Motor neuron (in vitro differentiated cells): ENCODE data around the gene HBE1. TPM values are rescaled to one million over a fixed set of nuclear protein-coding genes. Genes with fewer than 3 reads are reported as not detected.

Source experiments
- ATAC-seq, 8 experiments: fragments of 200-7000 bp; cut with Tn5 transposase; replicated peaks in 6 of 8; 2 replicates each; pipeline ENCODE4 v1.8.0; 2021; ENCODE audit warnings: mild to moderate bottlenecking in 8 of 8, moderate library complexity in 8 of 8
- H3K27ac ChIP-seq, 2 donors: fragments of 250-450 bp; sonication (Bioruptor Pico); 2 replicates each; pipeline ENCODE4 v1.9.0; 2021; ENCODE audit warnings: antibody characterized with exemption in 2 of 2, mild to moderate bottlenecking in 2 of 2, moderate library complexity in 1 of 2
- H3K4me1 ChIP-seq, 2 donors: fragments of 250-450 bp; sonication (Bioruptor Pico); replicated peaks in 1 of 2; 2 replicates each; pipeline ENCODE4 v1.6.1; 2021; ENCODE audit warnings: antibody characterized with exemption in 2 of 2, mild to moderate bottlenecking in 2 of 2, moderate library complexity in 1 of 2
- H3K4me3 ChIP-seq, 5 donors: fragments of 250-450 bp; sonication (Bioruptor Pico); 2 replicates each; pipeline ENCODE4 v1.9.0; 2021; ENCODE audit warnings: antibody characterized with exemption in 5 of 5, mild to moderate bottlenecking in 5 of 5, moderate library complexity in 4 of 5
- WGBS, 10 experiments: fragments of 450-650 bp; shearing (Covaris generic); methylation state at CpG; one replicate each; pipeline ENCODE4 v1.0.0; 2022; 5-methylcytosine and 5-hydroxymethylcytosine counted together
- in situ Hi-C, 9 experiments: fragments of 400-800 bp; cut with MboI; loops; one replicate each; pipeline ENCODE4 v1.15.0; 2021; ENCODE audit warnings: low sequenced_read_pairs in 9 of 9, low pct_unique_long_range_greater_than_20kb in 2 of 9; ENCODE audit not compliant: unreplicated experiment in 9 of 9
- total RNA-seq, 8 experiments: library from RNA; unstranded; fragments of 300-600 nt; gene quantifications; 2 replicates each; pipeline versions ENCODE4 v1.2.3 to v1.2.4, GENCODE V29; 2022

The HBE1 gene
- total RNA-seq, 8 experiments from 2014 or later, result 0.50 TPM; not detected in 7

DNA sequence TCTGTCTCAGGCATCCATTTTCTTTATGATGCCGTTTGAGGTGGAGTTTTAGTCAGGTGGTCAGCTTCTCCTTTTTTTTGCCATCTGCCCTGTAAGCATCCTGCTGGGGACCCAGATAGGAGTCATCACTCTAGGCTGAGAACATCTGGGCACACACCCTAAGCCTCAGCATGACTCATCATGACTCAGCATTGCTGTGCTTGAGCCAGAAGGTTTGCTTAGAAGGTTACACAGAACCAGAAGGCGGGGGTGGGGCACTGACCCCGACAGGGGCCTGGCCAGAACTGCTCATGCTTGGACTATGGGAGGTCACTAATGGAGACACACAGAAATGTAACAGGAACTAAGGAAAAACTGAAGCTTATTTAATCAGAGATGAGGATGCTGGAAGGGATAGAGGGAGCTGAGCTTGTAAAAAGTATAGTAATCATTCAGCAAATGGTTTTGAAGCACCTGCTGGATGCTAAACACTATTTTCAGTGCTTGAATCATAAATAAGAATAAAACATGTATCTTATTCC, 10.9 kb upstream of the HBE1 start:
- peak; percentile 99 to 100 (median 100) for ATAC-seq
- H3K4me1 ChIP-seq, result peaks cover 0 to 5% of the 10 kb centered on the region in 2 donors
- H3K27ac ChIP-seq, result peak overlapping the region in 1 of 2 donors; percentile 10
- 0 to 67% (median 20%) methylated on average over 1 to 3 of the region's 3 CpGs; no CpG with 5 or more reads in 3 of the 10 experiments for WGBS, 10 experiments
- no peak overlapping the region for H3K4me3 ChIP-seq
- in situ Hi-C loops, result no loop called here

DNA sequence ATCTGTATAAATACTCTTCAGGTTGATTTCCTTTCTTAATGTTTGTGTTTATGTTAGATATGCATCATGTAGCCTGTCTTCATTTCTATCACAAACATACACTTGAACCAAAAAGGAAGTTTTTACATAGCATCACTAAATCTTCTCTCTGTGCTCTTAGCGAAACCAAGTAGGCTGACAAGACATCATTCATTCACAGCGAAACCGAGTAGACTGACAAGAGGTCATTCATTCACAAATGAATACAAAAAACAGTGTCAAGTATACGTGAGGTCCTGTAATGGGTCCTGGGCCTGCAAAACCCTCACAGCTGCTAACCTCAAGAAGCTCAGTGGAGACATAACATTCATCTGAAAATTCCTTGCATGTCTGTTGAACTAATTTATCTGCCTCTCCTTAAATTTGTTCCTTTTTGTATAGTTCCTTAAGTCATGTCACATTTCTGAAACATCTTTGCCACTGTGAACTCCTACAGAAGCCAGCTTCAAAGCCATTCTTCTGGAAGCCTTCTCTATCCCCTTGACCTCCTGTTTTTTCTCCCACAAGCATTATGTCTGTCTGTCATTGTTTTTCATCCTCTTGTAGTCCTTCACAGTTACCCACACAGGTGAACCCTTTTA, 9.8 kb upstream of the HBE1 start:
- Histone ChIP-seq H3K4me3 (no peak overlapping the region), H3K27ac (no peak overlapping the region), H3K4me1 (peaks cover 0 to 5% of the 10 kb centered on the region in 2 donors)
- no peak for ATAC-seq
- in situ Hi-C loops, result no loop called here
- 57 to 100% (median 84%) methylated on average over 2 to 4 of the region's 4 CpGs; no CpG with 5 or more reads in 2 of the 10 experiments for WGBS, 10 experiments

DNA sequence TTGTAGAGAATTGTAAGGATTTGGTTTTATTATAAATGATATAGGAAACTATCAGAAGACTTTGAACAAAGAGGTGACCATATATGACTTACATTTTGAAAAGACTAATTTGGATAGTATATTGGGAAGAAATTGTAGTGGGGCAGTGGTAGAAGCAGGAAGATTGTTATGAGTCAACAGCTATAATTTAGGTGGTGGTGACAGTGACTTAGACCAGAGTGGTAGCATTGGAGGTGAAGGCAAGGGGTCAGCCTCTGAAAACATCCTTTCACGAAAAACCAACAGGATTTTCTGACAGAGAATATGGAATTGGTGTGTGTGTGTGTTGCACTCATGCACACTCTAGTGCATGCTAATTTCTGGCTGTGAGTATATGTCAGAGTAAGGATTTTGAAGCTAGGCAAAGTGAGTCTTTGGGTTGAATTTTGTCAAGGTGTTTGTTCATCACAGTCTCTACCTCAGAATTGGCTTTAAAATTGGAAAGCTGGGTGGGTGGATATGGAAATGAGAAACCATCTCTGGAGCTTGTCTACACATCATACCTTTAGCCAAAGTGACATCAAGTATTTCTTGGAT, 8.2 kb upstream of the HBE1 start:
- Histone ChIP-seq H3K4me3 (no peak overlapping the region), H3K27ac (no peak overlapping the region), H3K4me1 (peaks cover 0 to 5% of the 10 kb centered on the region in 2 donors)
- in situ Hi-C loops, result no loop called here
- ATAC-seq, result no peak
- 40 to 100% (median 86%) methylated on average over 1 of the region's 1 CpG; no CpG with 5 or more reads in 7 of the 10 experiments for WGBS, 10 experiments

DNA sequence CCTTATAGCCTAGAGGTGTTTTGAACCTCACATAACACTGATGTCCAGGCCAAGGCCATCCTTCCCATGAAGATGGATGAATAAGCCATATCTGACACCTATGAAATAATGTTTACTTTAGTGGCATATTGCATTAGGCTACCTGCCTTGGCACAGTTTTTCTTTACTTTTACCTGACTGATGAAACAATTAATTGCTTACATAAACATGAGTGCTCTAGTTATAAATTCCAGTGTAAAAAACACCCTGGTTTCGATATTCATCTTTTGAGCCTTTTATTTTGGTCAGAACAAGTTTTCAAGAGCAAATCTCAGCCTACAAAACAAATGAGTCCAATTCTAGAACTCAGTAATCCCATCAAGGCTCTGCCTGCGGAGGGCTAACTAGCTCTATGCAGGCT, 7.0 kb upstream of the HBE1 start:
- ATAC-seq, result no peak
- WGBS, 10 experiments, result 67 to 100% (median 83%) methylated on average over 1 to 2 of the region's 2 CpGs
- in situ Hi-C loops, result no loop called here
- Histone ChIP-seq H3K27ac (no peak overlapping the region), H3K4me1 (peaks cover 0 to 5% of the 10 kb centered on the region in 2 donors), H3K4me3 (no peak overlapping the region)

DNA sequence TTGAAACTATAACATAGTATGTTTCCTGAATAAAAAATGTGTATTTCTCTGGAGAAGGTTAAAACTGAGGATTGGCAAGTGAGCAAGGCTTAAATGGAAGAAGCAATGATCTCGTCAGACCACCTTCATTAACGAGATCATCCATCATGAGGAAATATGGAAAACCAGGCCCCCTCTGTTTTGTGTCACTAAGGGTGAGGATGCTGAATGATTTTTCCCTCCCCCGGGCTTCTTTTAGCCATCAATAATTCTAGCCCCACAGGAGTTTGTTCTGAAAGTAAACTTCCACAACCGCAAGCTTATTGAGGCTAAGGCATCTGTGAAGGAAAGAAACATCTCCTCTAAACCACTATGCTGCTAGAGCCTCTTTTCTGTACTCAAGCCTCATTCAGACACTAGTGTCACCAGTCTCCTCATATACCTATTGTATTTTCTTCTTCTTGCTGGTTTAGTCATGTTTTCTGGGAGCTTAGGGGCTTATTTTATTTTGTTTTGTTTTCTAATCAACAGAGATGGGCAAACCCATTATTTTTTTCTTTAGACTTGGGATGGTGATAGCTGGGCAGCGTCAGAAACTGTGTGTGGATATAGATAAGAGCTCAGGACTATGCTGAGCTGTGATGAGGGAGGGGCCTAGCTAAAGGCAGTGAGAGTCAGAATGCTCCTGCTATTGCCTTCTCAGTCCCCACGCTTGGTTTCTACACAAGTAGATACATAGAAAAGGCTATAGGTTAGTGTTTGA, 5.8 kb upstream of the HBE1 start:
- in situ Hi-C loops, result no loop called here
- no peaks in the 10 kb centered on the region for H3K4me1 ChIP-seq
- no peak overlapping the region for H3K4me3 ChIP-seq
- no peak overlapping the region for H3K27ac ChIP-seq
- 51 to 100% (median 75%) methylated on average over 1 to 5 of the region's 6 CpGs for WGBS, 10 experiments
- ATAC-seq, result no peak

DNA sequence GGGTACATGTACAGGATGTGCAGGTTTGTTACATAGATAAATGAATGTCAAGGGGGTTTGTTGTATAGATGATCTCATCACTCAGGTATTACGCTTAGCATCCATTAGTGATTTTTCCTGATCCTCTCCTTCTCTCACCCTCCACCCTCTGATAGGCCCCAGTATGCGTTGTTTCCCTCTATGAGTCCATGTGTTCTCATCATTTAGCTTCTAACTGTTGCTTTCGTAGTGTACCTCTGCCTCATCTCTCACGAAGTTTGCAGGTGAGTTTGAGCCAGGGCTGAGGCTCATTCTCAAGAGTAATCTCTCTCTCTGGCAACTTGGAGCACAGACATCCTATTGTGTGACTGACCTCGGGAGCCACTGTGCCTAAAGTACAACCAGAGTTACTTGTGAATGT, 4.7 kb upstream of the HBE1 start:
- no peak for ATAC-seq
- Histone ChIP-seq H3K27ac (no peak overlapping the region), H3K4me3 (no peak overlapping the region), H3K4me1 (no peaks in the 10 kb centered on the region)
- 61 to 100% (median 79%) methylated on average over 1 to 5 of the region's 5 CpGs; no CpG with 5 or more reads in 1 of the 10 experiments for WGBS, 10 experiments
- in situ Hi-C loops, result no loop called here

DNA sequence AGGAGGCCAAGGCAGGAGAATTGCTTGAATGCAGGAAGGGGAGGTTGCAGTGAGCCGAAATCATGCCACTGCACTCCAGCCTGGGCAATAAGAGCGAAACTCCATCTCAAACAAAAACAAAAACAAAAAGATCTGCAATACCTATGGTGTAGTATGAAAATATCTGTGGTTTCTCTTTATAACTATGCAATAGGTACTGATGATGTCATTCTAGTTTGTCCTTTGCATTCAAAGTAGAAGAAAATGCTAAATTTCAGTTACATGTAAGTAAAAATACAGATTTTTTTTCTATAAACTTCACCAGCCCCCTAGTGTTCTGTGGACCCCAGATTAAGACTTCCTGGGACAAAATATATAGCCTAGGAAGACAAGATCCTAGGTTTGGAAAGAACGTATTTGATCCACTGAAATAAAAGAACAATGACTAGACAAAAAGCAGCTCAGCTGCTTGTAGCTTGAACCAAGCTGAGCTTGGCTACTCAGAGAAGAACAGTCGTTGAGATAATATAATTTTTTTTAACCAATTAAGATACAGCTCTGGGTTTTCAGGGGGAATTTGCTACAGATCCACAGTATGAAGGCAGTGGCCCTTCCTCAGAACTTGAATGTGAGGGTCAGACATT, 2.8 kb upstream of the HBE1 start:
- Histone ChIP-seq H3K4me1 (no peaks in the 10 kb centered on the region), H3K4me3 (no peak overlapping the region), H3K27ac (no peak overlapping the region)
- 33 to 100% (median 70%) methylated on average over 2 to 4 of the region's 4 CpGs; no CpG with 5 or more reads in 2 of the 10 experiments for WGBS, 10 experiments
- in situ Hi-C loops, result no loop called here
- ATAC-seq, result no peak

DNA sequence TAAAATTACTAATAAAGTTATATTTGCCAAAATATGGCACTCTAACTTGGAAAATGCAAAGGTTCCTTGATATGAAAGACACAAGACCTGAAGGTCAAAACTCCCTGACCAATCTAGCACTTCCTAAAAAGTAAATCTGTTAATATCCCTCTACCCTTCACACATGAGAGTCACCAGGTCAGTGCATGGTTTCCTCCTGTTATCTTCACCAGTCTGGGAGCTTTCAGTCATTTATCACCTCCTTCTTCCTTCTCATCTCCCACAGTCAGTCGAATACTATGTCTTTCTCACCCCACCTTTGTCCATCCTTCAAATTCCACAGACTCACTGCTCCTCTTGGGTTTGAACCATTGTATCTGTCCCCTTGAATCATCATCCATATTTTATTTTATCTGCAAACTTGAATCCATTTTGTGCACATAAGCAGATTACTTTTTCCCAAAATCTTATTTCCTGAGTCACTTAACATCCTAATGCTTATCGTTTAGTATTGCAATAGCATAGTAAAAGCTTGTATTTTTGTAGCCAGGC, 2.6 kb downstream of the HBE1 start:
- Histone ChIP-seq H3K4me3 (no peak overlapping the region), H3K27ac (no peak overlapping the region), H3K4me1 (no peaks in the 10 kb centered on the region)
- in situ Hi-C loops, result no loop called here
- 57 to 100% (median 80%) methylated on average over 1 to 2 of the region's 2 CpGs; no CpG with 5 or more reads in 1 of the 10 experiments for WGBS, 10 experiments
- no peak for ATAC-seq

DNA sequence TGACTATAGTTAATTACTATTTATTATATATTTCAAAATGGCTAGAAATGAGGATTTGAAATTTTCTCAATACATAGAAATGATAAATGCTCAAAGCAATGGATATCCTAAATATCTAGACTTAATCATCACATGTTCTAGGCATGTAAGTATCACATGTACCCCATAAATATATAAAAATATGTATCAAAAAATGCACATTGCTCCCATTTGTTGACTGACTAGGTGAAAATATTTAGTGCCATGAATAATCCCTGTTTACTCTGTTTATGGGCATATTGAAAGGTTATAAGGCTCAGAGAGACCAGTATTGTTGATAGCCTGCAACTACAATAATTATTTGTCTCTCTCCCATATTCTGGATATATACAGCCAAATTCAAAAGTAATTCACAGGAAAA, 3.1 kb downstream of the HBE1 start:
- ATAC-seq, result no peak
- in situ Hi-C loops, result no loop called here
- Histone ChIP-seq H3K4me1 (no peaks in the 10 kb centered on the region), H3K27ac (no peak overlapping the region), H3K4me3 (no peak overlapping the region)

DNA sequence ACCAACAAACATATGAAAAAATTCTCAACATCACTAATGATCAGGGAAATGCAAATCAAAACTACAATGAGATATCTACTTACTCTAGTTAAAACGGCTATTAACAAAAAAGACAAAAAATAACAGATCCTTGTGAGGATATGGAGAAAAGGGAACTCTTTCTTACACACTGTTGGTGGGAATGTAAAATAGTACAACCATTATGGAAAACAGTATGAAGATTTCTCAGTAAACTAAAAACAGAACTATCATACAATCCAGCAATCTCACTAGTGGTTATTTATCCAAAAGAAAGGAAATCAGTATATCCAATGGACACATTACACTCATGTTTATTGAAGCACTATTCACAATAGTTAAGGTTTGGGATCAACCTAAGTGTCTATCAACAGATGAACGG, 3.9 kb downstream of the HBE1 start:
- no peak overlapping the region for H3K4me3 ChIP-seq
- in situ Hi-C loops, result no loop called here
- H3K27ac ChIP-seq, result no peak overlapping the region
- 0 to 44% (median 31%) methylated on average over 1 to 2 of the region's 2 CpGs; no CpG with 5 or more reads in 1 of the 10 experiments for WGBS, 10 experiments
- H3K4me1 ChIP-seq, result no peaks in the 10 kb centered on the region
- ATAC-seq, result no peak

DNA sequence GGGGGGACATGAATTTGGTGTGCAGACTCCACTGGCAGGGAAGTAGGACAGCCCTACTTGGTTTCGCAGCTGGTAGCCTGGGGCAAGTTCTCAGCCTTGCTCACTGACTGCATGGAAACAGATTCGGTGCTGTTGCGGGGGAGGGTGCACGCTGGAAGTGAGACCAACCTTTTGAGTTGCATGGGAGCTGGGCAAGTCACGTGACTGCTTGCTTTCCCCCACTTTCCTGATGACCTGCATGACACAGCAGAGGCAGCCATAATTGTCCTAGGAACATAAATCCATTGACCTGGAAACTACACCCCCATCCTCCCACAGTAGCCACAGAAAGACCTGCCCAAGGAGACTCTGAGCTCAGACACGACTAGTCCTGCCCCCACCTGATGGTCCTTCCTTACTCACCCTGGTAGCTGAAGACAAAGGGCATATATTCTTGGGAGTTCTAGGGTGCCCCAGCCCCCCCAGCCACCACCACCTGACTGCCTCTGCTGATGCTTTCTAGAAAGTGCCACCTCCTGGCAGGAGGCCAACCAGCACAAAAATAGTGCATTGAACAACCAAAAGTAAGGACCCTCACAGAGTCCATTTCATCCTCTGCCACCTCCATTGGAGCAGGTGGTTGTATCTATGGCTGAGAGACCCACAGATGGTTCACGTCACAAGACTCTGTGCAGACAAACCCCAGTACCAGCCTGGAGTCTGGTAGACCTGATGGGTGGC, 11.0 kb downstream of the HBE1 start:
- no peak overlapping the region for H3K4me3 ChIP-seq
- in situ Hi-C loops, result no loop called here
- no peak overlapping the region for H3K27ac ChIP-seq
- peak in 2 of 8 experiments; percentile 32 to 54 for ATAC-seq
- H3K4me1 ChIP-seq, result no peaks in the 10 kb centered on the region
- WGBS, 10 experiments, result 0 to 100% (median 59%) methylated on average over 1 to 6 of the region's 7 CpGs; no CpG with 5 or more reads in 2 of the 10 experiments

DNA sequence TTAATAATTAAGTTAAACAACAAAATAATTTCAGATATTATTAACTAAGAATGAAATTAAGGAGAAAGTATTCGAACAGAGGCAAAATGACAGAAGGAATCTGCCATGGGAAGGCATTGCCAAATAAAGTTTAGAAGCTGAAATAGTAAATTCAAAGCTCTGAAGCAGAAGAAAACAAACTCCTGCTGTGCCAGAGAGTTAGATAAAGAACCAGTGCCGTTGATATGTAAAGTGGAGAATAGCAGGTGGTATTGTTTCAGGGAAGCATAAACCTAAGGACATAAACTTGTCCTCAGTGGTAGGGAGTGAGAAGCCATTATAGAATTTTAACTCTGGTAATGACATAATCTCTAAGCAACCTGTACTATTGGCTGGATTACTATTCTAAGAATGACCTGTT, 12.4 kb downstream of the HBE1 start:
- in situ Hi-C loops, result no loop called here
- no peaks in the 10 kb centered on the region for H3K4me1 ChIP-seq
- H3K27ac ChIP-seq, result no peak overlapping the region
- WGBS, 10 experiments, result 0 to 37% (median 8%) methylated on average over 1 to 2 of the region's 2 CpGs
- no peak for ATAC-seq
- H3K4me3 ChIP-seq, result no peak overlapping the region
